ENCODE data around the gene NLGN1.

- no peak for TF ChIP-seq GATA3 (IDR thresholded peaks at IDR 0.05; ENCODE audit: low read depth, low read length)
- TF ChIP-seq GATA2 (IDR thresholded peaks at IDR 0.05; ENCODE audit: low read depth, low read length), result no peak
Observed at GRCh38 chr3:174061731-174062130, 664.2 kb downstream of the NLGN1 start.

Data from SH-SY5Y (cell line).